GM21786 (cell line): Measurements from ENCODE around the gene PLK3.
A peak's percentile ranks its signal among the peaks of the same experiment; 100 is the strongest.
"Not testable (repeated sequence)": the region's sequence is repeated elsewhere in the genome, so short reads cannot be mapped to it uniquely, and the experiment has no call there.

Source experiments
- ATAC-seq: cut with Tn5 transposase; IDR thresholded peaks from one replicate; pipeline ENCODE4 v1.9.1; 2021; ENCODE audit not compliant: unreplicated experiment

The PLK3 gene

DNA sequence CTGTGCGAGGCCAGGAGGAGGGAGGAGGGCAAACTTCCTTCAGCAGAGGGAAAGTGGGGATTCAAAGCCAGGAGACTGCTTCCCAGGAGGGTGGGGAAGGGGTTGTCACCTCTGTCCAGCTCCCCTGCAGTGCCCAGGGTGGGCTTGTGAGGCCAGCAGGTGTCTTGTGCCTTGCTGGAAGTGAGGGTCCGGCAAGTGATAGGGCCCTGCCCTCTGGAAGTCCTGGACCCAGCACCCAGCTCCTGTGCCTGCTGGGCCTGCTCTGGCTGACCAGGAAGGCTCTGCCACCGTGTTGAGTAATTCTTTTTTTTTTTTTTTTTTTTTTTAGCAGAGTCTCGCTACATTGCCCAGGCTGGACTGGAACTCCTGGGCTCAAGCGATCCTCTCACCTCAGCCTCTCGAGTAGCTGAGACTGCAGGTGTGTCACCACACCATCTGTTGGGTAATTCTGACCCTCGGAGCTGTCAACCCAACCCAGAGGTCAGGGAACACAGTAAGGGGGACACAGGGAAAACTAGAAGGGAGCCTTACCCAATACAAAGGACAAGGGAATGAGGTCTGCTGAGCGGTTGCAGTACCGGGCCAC, 13.2 kb upstream of the PLK3 start:
- no peak for ATAC-seq

DNA sequence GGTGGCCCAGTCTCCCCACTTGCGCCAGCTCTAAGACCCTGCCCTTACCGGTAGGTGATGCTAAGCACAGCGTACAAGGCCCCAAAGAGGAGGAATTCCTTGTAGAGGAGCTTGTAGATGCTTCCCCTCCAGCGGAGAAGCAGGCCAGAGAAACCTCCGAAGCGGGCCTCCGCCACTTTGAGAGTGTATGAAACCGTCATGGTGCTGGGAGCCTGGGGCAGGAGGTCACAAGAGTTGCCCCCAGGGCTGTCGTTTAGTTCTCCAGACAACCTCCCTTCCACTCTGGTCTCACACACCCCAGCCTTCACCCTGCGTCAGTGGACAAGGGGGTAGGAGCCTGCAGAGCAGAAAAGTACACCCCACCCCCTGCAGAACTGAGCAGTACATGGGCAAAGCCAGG, 12.7 kb upstream of the PLK3 start:
- no peak for ATAC-seq

DNA sequence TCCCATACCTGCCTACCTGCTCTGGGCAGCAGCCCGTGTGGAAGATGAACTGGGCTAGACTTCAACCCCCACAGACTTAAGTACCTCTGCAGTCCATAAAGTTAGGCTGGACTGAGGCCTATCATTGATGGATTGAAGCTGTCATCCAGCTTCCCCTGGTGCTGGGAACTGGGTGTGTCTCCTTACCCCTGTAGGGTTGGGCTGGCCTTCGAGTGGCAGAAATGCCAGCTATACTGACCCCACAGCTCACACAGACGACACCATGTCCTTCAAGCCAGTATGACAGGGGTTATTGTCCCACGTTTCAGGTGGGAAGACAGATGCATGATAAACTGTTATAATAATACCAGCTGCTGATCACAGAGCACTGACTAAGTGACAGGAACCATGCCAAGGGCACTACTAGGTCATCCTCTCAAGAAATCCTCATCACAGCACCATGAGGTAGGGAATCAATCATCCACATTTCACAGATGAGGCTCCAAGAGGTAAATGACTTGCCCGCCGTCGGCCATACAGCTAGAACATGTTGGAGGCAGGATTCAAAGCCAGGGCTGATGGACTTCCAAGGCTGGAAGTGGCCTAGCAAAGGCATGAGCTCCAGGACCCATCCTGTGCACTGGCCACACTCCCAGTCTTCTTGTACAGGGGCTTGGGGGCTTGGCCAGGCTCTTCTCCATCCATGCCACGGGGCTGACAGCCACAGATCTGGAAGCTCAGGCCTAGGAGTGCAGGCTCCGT, 11.9 kb upstream of the PLK3 start, which contains the start of gene BEST4:
BEST4 (minus strand) TSS at position 51 of the 741 bp plus-strand sequence. CDS start 465 bp downstream, outside the sequence.
- no peak for ATAC-seq

DNA sequence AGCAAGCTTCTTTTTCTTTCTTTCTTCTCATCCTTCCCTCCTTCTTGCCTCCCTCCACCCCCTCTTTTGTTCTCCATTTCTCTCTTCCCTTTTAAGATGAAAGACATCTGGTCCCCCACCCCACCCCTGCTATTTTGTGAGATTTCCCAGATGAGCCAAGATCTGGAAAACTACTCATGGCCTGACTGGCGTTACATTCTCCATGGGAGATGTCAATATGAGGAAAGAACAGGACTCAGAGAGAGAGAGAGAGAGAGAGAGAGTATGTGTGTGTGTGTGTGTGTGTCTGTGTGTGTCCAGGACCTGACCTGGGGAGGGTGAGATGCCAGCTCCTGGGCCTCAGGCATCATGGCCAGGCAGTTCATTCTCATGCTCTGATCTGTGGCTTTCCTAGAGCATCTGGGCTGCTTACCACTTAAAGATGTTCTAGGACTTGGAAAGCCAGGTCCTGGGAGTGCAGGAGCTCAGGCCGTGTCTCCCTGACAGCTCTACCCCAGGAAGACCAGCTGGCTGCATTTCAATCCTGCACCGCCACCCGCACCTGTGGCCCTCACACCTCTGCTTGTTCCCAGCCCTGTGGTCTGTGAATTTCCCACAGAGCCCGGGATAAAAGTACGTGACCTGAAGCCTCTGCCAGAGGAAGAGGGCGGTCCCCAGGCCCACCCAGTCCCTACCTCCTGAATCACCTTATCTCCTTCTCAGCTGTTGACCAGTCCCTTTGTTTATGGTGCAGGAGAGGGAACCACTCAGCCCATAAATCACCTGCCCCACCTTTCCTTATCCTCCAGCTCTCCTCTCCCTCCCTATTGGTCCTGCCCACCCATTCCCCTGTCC, 9.0 kb upstream of the PLK3 start:
- ATAC-seq, result no peak

DNA sequence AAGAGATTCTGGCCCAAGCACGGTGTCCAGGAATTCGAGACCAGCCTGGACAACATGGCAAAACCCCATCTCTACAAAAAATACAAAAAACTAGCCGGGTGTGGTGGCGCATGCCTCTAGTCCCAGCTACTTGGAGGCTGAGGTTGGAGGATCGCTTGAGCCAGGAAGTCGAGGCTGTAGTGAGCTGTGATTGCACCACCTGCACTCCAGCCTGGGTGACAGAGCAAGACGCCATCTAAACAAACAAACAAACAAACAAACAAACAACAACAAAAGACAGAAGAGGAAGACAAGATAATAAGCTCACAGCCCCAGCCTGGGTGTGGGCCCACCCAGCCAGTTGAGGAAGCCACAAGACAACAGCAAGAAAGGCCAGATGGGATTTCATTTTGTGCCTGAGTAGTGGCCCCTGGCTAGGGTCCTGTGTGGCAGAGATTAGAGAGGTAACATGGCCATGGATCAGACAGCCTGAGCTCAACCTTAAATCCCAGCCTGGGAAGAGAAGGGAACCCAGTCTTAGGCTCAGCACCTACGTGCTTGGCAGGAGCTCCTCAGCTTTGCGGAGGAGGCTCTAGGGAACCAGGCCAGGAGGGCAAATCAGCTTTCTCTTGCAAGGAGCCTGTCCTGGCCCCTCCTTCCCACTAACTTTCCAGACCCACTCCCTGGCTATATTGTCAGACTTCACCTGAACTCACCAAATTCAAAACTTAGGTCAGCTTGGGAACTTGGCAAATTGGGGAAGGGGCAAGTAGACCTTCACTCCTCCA, 7.3 kb upstream of the PLK3 start:
- no peak for ATAC-seq

DNA sequence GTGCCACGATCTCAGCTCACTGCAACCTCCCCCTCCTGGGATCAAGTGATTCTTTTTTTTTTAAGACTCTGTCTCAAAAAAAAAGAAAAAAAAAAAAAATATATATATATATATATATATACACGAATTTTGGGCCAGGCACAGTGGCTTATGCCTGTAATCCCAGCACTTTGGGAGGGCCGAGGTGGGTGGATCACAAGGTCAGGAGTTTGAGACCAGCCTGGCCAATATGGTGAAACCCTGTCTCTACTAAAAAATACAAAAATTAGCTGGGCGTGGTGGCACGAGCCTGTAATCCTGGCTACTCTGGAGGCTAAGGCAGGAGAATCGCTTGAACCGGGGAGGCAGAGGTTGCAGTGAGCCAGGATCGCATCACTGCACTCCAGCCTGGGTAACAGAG, 2.3 kb upstream of the PLK3 start:
- ATAC-seq, result not testable (repeated sequence)

DNA sequence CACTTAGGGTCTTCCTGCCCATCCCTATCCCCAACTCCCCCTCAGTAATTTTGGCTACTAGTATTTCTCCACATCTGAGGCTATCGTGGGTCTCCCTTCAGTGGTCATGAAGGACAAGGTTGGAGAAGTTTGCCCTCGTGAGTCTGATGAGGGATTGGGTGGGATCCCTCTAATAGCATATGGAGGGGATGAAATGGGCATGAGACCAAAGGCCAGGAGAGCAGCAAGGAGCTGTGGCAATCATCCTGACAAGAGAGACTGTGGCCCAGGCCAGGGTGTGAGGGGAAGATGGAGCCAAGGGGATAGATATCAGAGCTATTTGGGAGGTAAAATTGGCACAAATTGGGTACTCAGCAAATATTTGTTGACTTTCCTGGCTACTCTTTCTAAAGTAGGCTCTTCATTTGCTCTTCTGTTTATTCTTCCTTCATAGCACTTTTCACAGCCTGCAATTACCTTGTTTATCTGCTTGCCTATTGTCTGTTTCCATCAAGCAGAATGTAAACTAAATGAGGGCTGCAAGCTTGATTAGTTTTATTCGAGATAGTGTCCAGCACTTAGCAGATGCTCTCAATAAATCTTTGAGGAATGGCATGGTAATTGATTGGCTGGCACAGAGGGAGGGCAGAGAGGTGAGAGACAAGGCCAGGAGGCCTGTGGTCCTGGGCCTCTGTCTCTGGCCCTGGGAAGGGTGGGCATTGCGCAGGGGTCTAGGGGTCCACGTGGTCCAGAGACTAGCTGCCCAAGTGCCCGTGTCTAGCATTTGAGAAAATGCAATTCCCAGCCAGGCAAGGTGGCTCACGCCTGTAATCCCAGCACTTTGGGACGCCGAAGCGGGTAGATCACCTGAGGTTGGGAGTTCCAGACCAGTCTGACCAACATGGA, 1.5 kb upstream of the PLK3 start:
- ATAC-seq, result no peak

DNA sequence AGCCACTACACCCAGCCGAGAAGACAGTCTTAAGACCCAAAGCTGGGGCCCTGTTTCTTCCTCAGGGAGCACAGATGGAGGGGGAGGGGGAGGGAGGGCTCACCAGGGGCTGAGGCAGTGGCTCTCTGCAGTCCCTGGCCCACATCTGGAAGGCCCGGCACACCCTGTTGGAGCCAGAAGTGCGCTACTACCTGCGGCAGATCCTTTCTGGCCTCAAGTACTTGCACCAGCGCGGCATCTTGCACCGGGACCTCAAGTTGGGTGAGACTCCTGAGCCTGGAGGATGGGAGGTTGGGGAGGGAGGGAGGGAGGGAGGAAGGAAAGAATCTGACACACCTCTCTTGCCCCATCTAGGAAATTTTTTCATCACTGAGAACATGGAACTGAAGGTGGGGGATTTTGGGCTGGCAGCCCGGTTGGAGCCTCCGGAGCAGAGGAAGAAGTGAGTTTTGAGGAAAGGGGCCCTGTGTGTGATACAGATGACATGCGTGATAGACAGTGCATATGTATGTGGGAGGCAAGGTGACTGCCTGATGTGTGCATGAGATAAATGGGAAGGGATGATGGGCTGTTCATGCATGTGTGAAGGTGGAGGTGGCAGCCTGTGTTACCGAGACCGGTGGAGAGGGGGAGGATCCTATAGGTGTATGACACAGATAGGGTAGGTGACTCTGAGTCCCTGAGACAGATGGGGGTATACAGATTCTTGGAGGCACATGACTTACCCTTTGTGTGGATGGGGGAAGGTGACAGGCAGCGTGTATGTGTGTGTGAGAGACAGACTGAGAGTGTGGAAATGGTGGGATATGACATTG, 1.5 kb downstream of the PLK3 start:
- no peak for ATAC-seq

DNA sequence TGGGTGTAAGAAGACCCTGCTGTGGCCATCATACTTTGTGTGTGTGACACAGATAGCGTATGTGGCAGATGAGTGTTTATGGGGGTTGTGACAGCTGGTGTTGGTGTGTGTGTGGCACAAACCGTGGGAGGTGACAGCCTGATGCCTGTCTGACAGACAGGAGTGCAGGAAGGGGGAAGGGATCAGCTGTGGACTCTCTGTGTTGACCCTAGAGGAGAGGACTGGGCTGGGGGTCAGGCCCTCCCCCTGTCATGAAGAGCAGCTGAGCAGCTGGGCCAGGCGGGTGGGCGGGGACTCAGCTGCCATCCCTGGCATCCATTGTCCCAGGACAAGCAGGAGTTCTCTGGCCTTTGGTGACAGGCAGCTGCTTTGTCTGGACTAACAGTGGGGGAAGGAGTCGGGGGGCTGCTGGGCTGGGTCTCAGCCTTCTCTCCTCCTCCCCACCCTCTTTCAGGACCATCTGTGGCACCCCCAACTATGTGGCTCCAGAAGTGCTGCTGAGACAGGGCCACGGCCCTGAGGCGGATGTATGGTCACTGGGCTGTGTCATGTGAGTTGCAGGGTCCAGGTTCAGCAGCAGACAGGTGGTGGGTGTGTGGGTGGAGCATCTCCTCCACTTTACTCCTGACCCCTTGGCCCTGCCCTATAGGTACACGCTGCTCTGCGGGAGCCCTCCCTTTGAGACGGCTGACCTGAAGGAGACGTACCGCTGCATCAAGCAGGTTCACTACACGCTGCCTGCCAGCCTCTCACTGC, 2.3 kb downstream of the PLK3 start:
- no peak for ATAC-seq

DNA sequence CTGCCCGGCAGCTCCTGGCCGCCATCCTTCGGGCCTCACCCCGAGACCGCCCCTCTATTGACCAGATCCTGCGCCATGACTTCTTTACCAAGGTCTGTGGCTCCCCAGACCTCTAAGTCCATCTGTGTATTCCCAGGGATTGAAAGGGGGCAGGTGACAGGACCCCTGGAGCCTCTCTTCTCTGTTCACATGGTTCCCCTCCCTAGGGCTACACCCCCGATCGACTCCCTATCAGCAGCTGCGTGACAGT, 2.8 kb downstream of the PLK3 start:
- no peak for ATAC-seq

DNA sequence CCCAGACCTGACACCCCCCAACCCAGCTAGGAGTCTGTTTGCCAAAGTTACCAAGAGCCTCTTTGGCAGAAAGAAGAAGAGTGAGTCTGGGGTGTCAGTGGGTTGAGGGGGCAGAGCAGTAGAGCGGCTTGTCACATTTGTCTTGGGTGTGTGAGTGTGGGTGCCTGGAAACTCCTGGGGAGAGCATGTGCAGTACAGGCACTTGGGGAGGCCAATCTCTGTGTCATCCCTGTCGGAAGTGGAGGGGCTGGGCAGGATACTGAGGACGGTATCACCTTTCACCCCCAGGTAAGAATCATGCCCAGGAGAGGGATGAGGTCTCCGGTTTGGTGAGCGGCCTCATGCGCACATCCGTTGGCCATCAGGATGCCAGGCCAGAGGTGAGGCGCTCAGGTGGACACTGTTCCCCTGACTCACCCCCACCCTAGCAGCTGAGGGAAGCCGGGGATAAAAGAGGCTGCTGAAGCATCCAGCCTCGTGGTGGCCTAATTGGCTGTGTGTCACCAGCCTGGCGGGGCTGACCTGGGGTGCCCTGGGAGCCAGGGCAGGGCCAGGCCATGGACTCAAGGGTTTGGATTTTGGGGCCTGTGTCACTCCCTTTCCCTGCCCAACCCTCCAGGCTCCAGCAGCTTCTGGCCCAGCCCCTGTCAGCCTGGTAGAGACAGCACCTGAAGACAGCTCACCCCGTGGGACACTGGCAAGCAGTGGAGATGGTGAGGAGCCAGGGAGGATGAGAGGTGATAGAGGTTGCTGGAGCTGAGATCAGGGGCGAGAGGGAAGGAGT, 3.3 kb downstream of the PLK3 start:
- ATAC-seq, result no peak

DNA sequence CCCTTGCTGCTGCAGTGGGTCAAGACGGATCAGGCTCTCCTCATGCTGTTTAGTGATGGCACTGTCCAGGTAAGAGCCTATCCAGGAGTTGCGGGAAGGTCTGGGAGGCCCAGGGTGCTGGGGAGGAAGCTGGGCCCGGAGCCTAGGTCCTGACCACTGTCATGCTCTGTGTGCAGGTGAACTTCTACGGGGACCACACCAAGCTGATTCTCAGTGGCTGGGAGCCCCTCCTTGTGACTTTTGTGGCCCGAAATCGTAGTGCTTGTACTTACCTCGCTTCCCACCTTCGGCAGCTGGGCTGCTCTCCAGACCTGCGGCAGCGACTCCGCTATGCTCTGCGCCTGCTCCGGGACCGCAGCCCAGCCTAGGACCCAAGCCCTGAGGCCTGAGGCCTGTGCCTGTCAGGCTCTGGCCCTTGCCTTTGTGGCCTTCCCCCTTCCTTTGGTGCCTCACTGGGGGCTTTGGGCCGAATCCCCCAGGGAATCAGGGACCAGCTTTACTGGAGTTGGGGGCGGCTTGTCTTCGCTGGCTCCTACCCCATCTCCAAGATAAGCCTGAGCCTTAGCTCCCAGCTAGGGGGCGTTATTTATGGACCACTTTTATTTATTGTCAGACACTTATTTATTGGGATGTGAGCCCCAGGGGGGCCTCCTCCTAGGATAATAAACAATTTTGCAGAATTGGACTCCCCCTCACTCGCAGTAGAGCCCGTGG, 5.3 kb downstream of the PLK3 start:
- ATAC-seq, result no peak

DNA sequence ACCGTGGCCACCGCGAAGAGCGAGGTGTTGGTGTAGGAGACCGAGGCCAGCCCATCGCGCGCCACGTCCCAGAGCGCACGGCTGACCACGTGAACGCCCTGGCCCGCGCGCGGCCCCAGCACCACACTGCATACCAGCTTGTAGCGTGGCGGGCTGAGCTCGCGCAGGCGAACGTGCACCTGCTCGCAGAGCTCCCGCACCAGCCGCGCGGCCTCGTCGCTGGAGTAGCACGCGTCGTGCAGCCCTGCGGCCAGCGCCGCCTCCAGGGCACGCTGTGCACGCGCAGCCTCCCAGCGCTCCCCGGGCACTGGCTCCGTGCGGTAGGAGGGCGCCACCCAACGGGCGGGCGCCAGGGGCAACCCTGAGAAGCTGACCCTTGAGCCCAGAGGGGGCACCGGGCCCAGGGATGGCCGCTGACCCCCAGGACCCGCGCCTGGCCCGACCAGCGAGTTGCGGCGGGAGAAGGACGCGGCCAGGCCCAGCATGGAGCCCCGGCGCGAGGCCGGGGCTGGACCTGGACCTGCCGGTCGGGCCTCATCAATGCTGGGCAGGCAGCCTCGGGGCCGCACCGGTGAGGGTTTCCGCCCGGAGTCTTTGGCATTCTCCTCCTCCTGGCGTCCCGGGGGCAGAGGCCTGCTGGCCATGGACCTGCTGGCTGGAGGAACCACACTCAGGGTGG, 6.0 kb downstream of the PLK3 start:
- ATAC-seq, result no peak

DNA sequence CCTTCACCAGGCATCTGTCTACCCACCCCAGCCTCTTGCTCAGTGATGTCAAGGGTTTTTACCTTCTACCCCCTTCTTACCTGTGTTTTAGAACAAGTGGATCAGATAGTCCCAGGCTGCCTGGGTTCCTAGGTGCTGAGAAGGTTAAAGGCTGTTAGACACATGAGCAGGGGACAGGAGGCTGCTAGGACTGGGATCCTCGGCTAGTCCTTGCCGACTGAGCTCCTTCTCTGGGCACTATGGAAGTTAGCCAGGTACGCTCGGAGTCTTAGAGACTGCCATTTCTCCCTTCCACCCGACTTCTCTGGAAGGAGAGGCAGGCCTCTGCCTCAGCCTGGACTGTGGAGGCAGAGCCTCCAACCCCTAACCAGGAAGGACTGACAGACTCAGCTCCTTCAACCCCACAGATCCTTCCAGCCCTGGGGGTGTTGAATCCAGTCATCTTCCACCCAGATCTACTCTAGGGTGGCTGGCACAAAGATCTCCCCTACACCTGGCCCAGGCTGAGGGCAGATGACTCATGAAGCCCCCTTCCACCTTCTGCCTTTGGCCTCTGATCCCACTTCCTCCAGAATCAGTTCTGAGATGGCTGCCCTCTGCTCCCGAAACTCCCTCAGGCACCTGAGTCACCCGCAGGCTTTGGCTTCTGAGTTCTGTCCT, 6.7 kb downstream of the PLK3 start, which contains the start of gene DYNLT4:
DYNLT4 (minus strand) TSS at position 648 of the 660 bp plus-strand sequence. CDS start 683 bp downstream, outside the sequence.
- ATAC-seq, result no peak

DNA sequence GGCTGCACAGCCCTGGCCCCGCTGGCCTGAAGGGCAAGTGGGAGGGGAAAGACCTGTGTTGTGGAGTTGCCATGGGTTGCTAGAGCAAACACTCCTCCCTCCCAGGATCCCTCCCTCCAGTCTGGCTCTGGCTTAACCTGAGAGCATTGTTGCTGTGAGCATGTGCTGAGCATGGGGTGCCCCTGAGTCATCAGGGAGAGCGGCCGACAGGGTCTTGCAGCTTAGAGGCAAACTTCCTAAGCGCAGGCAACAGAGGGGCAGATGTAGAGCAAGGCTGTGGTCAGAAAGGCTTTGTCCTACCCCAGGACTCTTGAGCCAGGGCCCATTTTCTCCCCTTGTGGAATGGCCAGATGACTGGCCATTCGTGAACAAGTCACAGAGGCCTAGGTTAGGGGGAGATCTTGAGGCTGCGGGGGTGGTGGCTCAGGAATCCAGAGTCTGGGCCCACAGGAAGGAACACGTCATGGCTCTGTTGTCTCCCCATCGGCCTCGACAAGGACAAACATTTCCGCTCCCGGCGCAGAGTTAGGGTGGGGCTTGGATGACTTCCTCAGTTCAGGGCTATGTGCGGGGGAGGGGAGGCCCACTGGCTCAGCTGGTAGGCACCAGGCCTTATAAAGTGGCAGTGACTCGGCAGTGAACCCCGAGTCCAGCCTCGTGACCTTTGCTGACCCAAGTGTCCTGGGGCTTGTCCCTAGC, 7.3 kb downstream of the PLK3 start:
- ATAC-seq, result peak; percentile 39
